HPDE6-E6E7 (cell line): ENCODE measurements around the gene CDH3.

Experiments
- DNase-seq: peaks from one replicate; pipeline ENCODE4 v3.0.0; 2011; ENCODE audit warnings: missing footprints; ENCODE audit errors: extremely low spot score

The CDH3 gene

GRCh38 chr16:68651136-68651535, 6.0 kb downstream of the CDH3 start:
- DNase-seq, result no peak

DNA sequence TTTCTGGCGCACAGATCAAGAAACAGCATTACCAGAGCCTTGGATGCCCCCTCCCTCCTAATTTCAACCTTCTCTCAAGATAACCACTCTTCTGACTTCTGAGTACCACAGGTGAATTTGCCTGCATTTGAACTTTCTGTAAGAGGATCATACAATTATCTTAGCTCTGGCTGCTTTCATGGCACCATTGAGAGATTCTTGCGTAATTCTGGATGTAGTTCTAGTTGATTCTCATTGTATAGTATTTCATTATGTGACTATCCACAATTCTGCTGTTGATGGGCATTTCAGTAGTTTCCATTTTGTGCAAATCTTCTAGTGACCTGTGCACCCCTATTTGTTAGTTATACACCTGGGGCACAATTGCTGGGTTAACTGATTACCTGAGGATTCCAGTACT, 7.5 kb downstream of the CDH3 start:
- DNase-seq, result no peak

- DNase-seq, result no peak
Measured at GRCh38 chr16:68655806-68656205, 10.7 kb downstream of the CDH3 start.

- DNase-seq, result no peak
Measured at GRCh38 chr16:68656751-68657150, 11.6 kb downstream of the CDH3 start.

GRCh38 chr16:68658341-68658973, 13.3 kb downstream of the CDH3 start:
- DNase-seq, result peak; percentile 96

DNA sequence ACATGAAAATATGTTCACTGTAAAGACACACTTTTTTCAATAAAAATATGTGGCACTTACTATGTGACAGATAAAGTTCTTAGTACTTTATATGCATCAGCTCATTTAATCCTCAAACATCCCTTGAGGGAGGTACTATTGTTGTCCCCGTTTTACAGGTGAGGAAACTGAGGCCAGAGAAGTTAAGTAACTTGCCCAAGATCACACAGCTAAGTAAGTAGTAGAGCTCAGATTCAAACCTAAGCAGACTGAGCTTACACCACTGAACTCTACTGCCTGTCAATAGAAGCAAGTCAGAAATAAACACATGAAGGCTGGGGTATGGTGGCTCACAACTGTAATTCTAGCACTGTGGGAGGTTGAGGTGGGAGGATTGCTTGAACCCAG, 13.9 kb downstream of the CDH3 start:
- DNase-seq, result no peak

DNA sequence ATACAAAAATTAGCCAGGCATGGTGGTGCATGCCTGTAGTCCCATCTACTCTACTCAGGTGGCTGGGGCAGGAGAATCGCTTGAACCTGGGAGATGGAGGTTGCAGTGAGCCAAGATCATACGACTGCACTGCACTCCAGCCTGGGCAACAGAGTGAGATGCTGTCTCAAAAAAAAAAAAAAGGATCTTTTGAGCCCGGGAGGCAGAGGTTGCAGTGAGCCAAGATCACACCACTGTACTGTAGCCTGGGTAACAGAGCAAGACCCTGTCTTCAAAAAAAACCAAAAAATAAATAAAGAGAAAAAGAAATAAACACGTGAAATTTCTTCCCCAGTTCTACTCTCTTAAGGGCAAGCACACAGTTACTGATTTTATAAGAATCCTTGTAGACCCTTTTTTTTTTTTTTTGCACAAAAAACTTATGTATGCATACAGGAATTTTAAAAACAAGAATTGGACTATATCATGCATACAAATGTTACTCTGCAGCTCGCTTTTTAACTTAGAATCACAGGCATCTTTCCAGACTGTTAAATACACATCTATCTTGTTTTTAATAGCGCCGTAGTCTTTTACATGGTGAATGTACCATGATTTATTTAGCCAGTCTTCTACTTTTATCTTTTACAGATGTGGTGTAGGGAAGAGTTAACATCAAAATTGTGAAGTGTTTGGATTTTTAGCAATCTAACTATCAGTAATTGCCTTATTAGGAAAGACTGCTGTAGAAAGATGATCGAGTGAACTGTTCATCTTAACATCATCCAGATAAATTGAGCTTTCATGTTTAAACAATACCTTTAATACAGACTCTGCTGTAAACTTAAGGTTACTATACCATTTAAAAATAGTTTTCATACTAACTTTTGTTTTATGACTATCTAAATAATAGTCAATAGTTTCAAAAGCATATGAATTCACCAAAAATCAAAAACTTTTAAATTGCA, 14.6 kb downstream of the CDH3 start:
- DNase-seq, result no peak

GRCh38 chr16:68660359-68660795, 15.3 kb downstream of the CDH3 start:
- no peak for DNase-seq

DNA sequence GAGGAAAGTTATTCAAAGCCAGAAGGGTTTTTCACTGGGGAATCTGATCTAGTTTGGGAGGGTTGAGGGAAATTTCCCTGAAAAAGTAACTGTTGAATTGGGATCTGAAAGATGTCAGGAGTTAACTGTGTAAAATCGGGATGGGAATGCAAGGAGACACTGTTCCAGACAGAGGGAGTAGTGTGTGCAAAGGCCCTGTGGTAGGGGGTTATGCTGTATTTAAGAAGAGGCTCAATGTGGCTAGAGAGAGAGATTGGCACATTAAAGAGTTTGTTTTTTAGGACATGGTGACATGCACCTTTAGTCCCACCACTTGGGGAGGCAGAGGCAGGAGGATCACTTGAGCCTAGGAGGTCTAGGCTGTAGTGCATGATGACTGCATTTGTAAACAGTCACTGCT, 16.9 kb downstream of the CDH3 start:
- no peak for DNase-seq

GRCh38 chr16:68664297-68664696, 19.2 kb downstream of the CDH3 start:
- DNase-seq, result no peak

GRCh38 chr16:68665501-68665900, 20.4 kb downstream of the CDH3 start:
- DNase-seq, result peak; percentile 94

DNA sequence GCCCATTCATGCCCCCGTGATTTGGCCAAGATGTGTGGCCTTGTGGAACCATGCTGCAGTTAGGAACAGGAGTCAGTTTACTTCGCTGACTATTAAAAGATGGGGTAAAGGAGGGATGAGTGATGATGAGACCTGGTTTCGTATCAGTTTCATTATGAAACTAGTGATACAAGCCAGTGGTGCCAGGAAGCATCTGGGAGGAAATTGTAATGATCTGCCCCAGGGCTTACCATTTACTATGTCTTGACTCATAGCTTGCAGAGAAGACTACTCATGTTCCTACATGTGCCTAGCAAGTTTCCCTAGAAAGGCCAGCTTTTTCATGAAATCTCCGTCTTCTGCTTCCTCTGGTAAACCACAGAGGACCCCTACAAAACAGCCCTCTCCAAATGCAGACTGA, 23.2 kb downstream of the CDH3 start:
- DNase-seq, result peak; percentile 94

DNA sequence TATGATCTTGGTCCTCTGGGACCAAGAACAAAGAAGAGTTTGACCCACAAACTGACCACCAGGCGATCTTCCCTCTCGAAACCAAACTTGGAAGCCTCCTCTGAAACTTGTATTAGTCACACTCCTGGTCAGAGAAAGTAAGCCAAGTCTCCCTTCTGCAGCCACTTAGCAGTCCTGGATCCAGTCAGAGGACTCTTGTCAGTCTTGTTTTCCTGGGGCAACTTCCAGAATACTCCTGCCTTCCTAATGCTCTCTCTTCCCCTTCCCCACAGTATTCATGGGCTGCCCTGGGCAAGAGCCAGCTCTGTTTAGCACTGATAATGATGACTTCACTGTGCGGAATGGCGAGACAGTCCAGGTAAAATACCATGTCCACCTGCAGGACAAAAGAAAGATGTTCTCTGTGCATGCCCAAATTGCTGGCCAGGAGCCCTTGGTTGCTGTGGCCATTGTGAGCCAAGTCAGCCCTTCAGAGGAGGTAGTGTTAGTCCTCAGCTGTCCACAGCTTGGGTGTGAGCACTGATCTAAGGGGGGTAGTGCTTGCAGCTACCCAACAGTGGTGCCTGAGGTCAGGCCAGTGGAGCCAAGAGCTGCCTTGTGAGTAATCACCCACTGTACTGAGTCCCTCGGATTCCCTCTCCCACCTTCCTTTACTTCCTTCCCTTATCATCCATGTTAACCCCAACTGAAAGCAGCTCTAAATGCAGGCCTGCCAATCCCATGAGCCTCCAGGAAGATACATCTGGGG, 31.2 kb downstream of the CDH3 start:
- DNase-seq, result no peak

GRCh38 chr16:68681038-68681437, 35.9 kb downstream of the CDH3 start:
- DNase-seq, result no peak

- no peak for DNase-seq
Measured at GRCh38 chr16:68685685-68686478, 40.8 kb downstream of the CDH3 start.

DNA sequence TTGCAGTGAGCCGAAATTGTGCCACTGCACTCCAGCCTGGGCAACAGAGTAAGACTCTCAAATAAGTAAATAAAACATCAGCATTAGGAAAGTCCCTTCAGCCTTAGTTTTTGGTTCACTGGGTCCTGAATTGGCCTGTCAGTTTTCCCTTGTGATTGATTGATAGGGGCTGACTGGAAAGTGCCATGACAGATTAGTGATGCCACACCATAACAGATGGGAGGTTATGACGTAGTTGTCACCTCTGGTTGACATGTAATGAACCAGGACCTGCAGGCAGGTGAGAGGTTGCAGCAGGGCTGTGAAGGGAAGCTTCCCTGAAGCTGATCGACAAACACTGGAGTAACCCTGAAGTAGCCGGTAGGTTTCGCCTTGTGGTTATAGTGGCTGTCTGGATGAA, 41.8 kb downstream of the CDH3 start:
- DNase-seq, result no peak

GRCh38 chr16:68689921-68690320, 44.8 kb downstream of the CDH3 start:
- no peak for DNase-seq

- DNase-seq, result no peak
Measured at GRCh38 chr16:68695575-68695974, 50.5 kb downstream of the CDH3 start.

- no peak for DNase-seq
Measured at GRCh38 chr16:68696514-68696913, 51.4 kb downstream of the CDH3 start.

DNA sequence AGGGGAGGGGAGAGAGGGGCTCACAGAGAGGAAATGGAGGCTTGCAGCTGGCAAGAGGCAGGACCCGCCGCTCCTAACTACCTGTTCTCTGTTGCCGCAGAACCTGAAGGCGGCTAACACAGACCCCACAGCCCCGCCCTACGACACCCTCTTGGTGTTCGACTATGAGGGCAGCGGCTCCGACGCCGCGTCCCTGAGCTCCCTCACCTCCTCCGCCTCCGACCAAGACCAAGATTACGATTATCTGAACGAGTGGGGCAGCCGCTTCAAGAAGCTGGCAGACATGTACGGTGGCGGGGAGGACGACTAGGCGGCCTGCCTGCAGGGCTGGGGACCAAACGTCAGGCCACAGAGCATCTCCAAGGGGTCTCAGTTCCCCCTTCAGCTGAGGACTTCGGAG, 53.0 kb downstream of the CDH3 start:
- no peak for DNase-seq

DNA sequence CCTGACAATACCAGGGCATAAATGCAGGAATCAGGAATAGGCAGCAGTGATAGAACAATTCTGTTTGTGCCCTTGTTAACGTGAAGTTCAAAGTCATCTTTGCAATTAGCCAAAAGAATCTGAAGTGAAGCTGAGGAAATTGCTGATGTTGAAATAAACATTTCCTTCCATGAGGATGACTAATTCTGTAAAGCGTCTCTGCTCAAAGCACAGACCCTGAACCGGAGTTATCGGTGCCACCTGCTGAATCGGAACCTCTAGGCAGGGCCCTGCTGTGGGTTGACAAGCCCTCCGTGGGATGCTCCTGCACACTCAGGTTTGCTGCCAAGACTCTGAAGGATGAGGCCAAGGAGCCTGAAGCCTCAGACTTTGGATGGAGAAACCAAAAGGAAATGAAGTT, 55.0 kb downstream of the CDH3 start:
- no peak for DNase-seq

DNA sequence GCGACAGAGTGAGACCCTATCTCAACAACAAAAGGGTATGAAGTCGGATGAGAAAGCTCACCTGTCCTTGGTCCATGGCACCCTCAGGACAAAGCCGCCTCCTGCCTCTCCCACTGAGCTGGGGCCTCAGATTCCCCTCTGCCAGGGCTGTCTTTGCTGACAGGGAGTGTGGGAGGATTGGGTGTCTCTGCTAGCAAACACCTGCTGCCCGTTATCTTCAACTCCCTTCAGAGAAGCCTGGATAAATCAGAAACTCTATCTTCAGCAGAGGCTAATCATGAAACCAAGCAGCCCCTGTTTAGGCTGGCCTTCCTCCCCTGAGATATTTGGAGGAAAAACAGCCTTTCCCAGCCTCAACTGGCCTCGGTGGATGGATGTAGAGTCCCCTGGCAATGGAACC, 55.7 kb downstream of the CDH3 start:
- no peak for DNase-seq
